Endothelial cell of hepatic sinusoid (primary cell): ENCODE measurements around the gene KLRG1.

Experiments
- in situ Hi-C: cut with HindIII; loops from 2 replicates; pipeline ENCODE4 v1.10.0; 2017; ENCODE audit warnings: low sequenced_read_pairs

Gene KLRG1

GRCh38 chr12:9039397-9039977, 50.1 kb downstream of the KLRG1 start:
- in situ Hi-C loops: no loop called here

- in situ Hi-C loops: no loop called here
Observed at GRCh38 chr12:9040484-9041186, 51.3 kb downstream of the KLRG1 start.

GRCh38 chr12:9041321-9041720, 52.0 kb downstream of the KLRG1 start:
- in situ Hi-C loops: no loop called here

- in situ Hi-C loops: no loop called here
Observed at GRCh38 chr12:9043766-9044165, 54.4 kb downstream of the KLRG1 start.

- in situ Hi-C loops: no loop called here
Observed at GRCh38 chr12:9047105-9047504, 57.8 kb downstream of the KLRG1 start.

- in situ Hi-C loops: no loop called here
Observed at GRCh38 chr12:9048930-9049329, 59.6 kb downstream of the KLRG1 start.

GRCh38 chr12:9049520-9050133, 60.3 kb downstream of the KLRG1 start:
- in situ Hi-C loops: no loop called here

GRCh38 chr12:9050521-9051157, 61.3 kb downstream of the KLRG1 start:
- in situ Hi-C loops: no loop called here

GRCh38 chr12:9051158-9051550, 61.8 kb downstream of the KLRG1 start:
- in situ Hi-C loops: no loop called here

GRCh38 chr12:9052610-9053009, 63.3 kb downstream of the KLRG1 start:
- in situ Hi-C loops: no loop called here
